AG04449 (cell line): ENCODE data around the gene GPC5.

Source experiments
- CTCF ChIA-PET: fragments of 350-600 bp; formaldehyde crosslinking; extraction: SDS; loops from one replicate; lab custom pipeline; 2021; ENCODE audit warnings: antibody characterized with exemption; lab: Yijun Ruan, JAX
- POLR2A ChIA-PET: fragments of 400-600, 350-600 bp; formaldehyde crosslinking; extraction: SDS; loops from one replicate; lab custom pipeline; 2020; ENCODE audit warnings: antibody characterized with exemption, inconsistent platforms; lab: Yijun Ruan, JAX
- DNase-seq: peaks from one replicate; pipeline ENCODE4 v3.0.0-alpha.2; 2010; ENCODE audit warnings: low read depth, low spot score
- H3K4me3 ChIP-seq: 2 replicates; pipeline ENCODE4 v1.5.1; 2011; ENCODE audit warnings: low read depth, mild to moderate bottlenecking, control low read depth, low read length
- CTCF ChIP-seq: IDR thresholded peaks from one replicate; pipeline ENCODE4 v1.5.1; 2011; ENCODE audit warnings: mild to moderate bottlenecking, moderate library complexity, low read length, control low read depth, inconsistent platforms; ENCODE audit not compliant: insufficient read depth; ENCODE audit errors: missing control alignments

GPC5 gene

GRCh38 chr13:91544723-91545122, 146.3 kb downstream of the GPC5 start:
- ChIA-PET CTCF (no interaction called here), POLR2A (no interaction called here)
- no peak for DNase-seq
- TF ChIP-seq CTCF, result no peak
- H3K4me3 ChIP-seq, result no peak overlapping the region

GRCh38 chr13:91546900-91547299, 148.5 kb downstream of the GPC5 start:
- H3K4me3 ChIP-seq, result no peak overlapping the region
- POLR2A ChIA-PET, result no interaction called here
- TF ChIP-seq CTCF, result no peak
- CTCF ChIA-PET, result no interaction called here
- no peak for DNase-seq

GRCh38 chr13:91553584-91553983, 155.2 kb downstream of the GPC5 start:
- ChIA-PET POLR2A (no interaction called here), CTCF (no interaction called here)
- no peak for DNase-seq

GRCh38 chr13:91554101-91554500, 155.7 kb downstream of the GPC5 start:
- no peak for TF ChIP-seq CTCF
- ChIA-PET CTCF (no interaction called here), POLR2A (no interaction called here)
- H3K4me3 ChIP-seq, result no peak overlapping the region
- no peak for DNase-seq

More at GRCh38 chr13:91553584-91553983, 155.2 kb downstream of the GPC5 start:
- no peak for TF ChIP-seq CTCF
- H3K4me3 ChIP-seq, result no peak overlapping the region

GRCh38 chr13:91557328-91558090, 159.1 kb downstream of the GPC5 start:
- ChIA-PET POLR2A (no interaction called here), CTCF (no interaction called here)
- H3K4me3 ChIP-seq, result no peak overlapping the region
- DNase-seq, result no peak
- TF ChIP-seq CTCF, result no peak

- no peak for TF ChIP-seq CTCF
- DNase-seq, result no peak
- POLR2A ChIA-PET, result no interaction called here
- CTCF ChIA-PET, result no interaction called here
- H3K4me3 ChIP-seq, result no peak overlapping the region
These were observed 165.4 kb downstream of the GPC5 start for GRCh38 chr13:91563799-91564198.
